Activated T-helper 2 cell treated with anti-CD3 and anti-CD28 coated beads, Interferon-gamma antibody, Interleukin-2, Interleukin-4, amounts not matched to agents 10 μg/mL and 5 μg/mL and 100 μg/mL, durations not matched to agents 14 hours and 24 hours and 36 hours (primary cell): ENCODE data around the gene C11orf24. TPM values are rescaled to one million over a fixed set of nuclear protein-coding genes. Genes with fewer than 3 reads are reported as not detected.
A peak's percentile ranks its signal among the peaks of the same experiment; 100 is the strongest.

ENCODE experiments used
- DNase-seq: peaks from one replicate; pipeline ENCODE4 v3.0.0; 2021; ENCODE audit warnings: low spot score
- H3K27ac Mint-ChIP-seq: one replicate; pipeline ENCODE4 v1.8.0; 2021; ENCODE audit warnings: mixed read lengths
- H3K27me3 Mint-ChIP-seq: one replicate; pipeline ENCODE4 v1.8.0; 2021; ENCODE audit warnings: low read depth, mixed read lengths
- H3K36me3 Mint-ChIP-seq: one replicate; pipeline ENCODE4 v1.8.0; 2021; ENCODE audit warnings: low read depth, mixed read lengths
- H3K4me1 Mint-ChIP-seq: one replicate; pipeline ENCODE4 v1.8.0; 2021; ENCODE audit warnings: low read depth, mixed read lengths
- H3K4me3 Mint-ChIP-seq: one replicate; pipeline ENCODE4 v1.8.0; 2021; ENCODE audit warnings: low read depth, mild to moderate bottlenecking, moderate library complexity, mixed read lengths
- H3K9me3 Mint-ChIP-seq: one replicate; pipeline ENCODE4 v1.8.0; 2021; ENCODE audit warnings: mixed read lengths
- intact Hi-C: fragments of 100-400 bp; cut with micrococcal nuclease; formaldehyde crosslinking; loops from one replicate; pipeline ENCODE4 v1.15.1; 2023
- total RNA-seq: library from RNA; stranded (reverse); gene quantifications from 2 replicates; pipeline ENCODE4 v1.2.3, GENCODE V29; 2022

C11orf24 gene
- total RNA-seq, 1 donor from 2014 or later: 32.7 TPM

- peaks cover 15% of the 10 kb centered on the region for H3K27me3 Mint-ChIP-seq
- H3K27ac Mint-ChIP-seq: peak overlapping the region; percentile 15
- peak; percentile 82 for DNase-seq
These were observed 58.1 kb downstream of the C11orf24 start for GRCh38 chr11:68213555-68214172.

GRCh38 chr11:68213135-68213515, 58.6 kb downstream of the C11orf24 start, which contains the start of gene KMT5B:
Gene KMT5B, minus strand, starts transcription at chr11:68213296. Its CDS starts 23,220 bp downstream, at chr11:68190076.
- Mint-ChIP-seq H3K4me3 (peak within 1 kb of the TSS; percentile 92), H3K9me3 (no peaks in the 10 kb centered on the region), H3K4me1 (peaks cover 31% of the 10 kb centered on the region), H3K27ac (peak within 1 kb of the TSS; percentile 94), H3K27me3 (peaks cover 15% of the 10 kb centered on the region), H3K36me3 (no peaks in the 10 kb centered on the region)
- intact Hi-C loops: loop anchor here (2.0 to 10.0 kb wide), 4 partner anchors 59 to 249 kb away; partner anchors contain the start of genes C11orf24, CHKA, NDUFS8 and PPP6R3
- no peak for DNase-seq

More at GRCh38 chr11:68213555-68214172, 58.1 kb downstream of the C11orf24 start:
- intact Hi-C loops: loop anchor here (2.0 to 10.0 kb wide), 4 partner anchors 59 to 249 kb away; partner anchors contain the start of genes C11orf24, CHKA, NDUFS8 and PPP6R3
- Mint-ChIP-seq H3K36me3 (no peaks in the 10 kb centered on the region), H3K4me3 (peak overlapping the region; percentile 73), H3K9me3 (no peaks in the 10 kb centered on the region), H3K4me1 (peaks cover 29% of the 10 kb centered on the region)

- H3K27me3 Mint-ChIP-seq: peaks cover 15% of the 10 kb centered on the region
- intact Hi-C loops: loop anchor here (2.0 to 10.0 kb wide), 4 partner anchors 60 to 250 kb away; partner anchors contain the start of genes C11orf24, CHKA, NDUFS8 and PPP6R3
- H3K36me3 Mint-ChIP-seq: no peaks in the 10 kb centered on the region
- peak; percentile 55 for DNase-seq
- H3K9me3 Mint-ChIP-seq: no peaks in the 10 kb centered on the region
- H3K4me1 Mint-ChIP-seq: peaks cover 31% of the 10 kb centered on the region
- H3K27ac Mint-ChIP-seq: peak overlapping the region; percentile 94
- H3K4me3 Mint-ChIP-seq: peak overlapping the region; percentile 92
These were observed 59.2 kb downstream of the C11orf24 start for GRCh38 chr11:68212421-68213134.

DNA sequence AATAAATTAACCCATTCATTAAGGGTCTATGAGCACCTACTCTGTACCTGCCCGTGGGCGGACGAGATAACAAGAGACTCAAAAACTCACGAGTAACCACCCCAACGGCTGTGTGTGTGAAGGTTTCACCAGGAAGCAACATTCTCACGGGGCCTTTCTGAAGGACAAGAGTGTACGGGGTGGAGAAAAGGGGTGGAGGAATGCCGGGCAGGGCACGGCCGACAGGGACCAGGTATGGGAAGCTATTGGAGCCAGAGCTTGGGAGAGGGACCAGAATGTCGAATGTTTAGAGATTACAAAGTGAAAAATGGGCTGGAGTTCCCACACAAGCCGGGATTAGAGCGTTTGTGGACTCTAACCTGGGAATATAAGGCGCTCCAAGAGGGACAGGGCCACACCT, 60.2 kb downstream of the C11orf24 start:
- DNase-seq: no peak
- Mint-ChIP-seq H3K9me3 (no peaks in the 10 kb centered on the region), H3K36me3 (no peaks in the 10 kb centered on the region), H3K4me3 (peak overlapping the region; percentile 80), H3K27me3 (peaks cover 14% of the 10 kb centered on the region), H3K27ac (no peak overlapping the region), H3K4me1 (peaks cover 32% of the 10 kb centered on the region)
- intact Hi-C loops: loop anchor here (5.0 to 10.0 kb wide), 3 partner anchors 61 to 251 kb away; partner anchors contain the start of genes C11orf24, NDUFS8, PPP6R3 and TCIRG1

Other genes with a start within 250 kb of the C11orf24 start
- gene NDUFS8, start 241.3 kb downstream of the C11orf24 start, total RNA-seq: 125 and 139 TPM in 2 replicates
- 148 and 154 TPM in 2 replicates for gene TCIRG1, start 232.9 kb downstream of the C11orf24 start, total RNA-seq
- gene CHKA, start 150.6 kb downstream of the C11orf24 start, total RNA-seq: 16.9 and 20.4 TPM in 2 replicates
- 31.5 and 34.0 TPM in 2 replicates for gene KMT5B, start 58.7 kb downstream of the C11orf24 start, total RNA-seq
- 9.4 and 11.1 TPM in 2 replicates for gene LRP5, start 40.6 kb upstream of the C11orf24 start, total RNA-seq
- 126 and 134 TPM in 2 replicates for gene PPP6R3, start 188.8 kb upstream of the C11orf24 start, total RNA-seq